ENCODE measurements around the gene RCOR1. TPM values are rescaled to one million over a fixed set of nuclear protein-coding genes. Genes with fewer than 3 reads are reported as not detected.
A peak's percentile ranks its signal among the peaks of the same experiment; 100 is the strongest.

The RCOR1 gene
- total and polyA plus RNA-seq, 11 donors: 2.7 to 20.9 (median 12.1) TPM

- DNase-seq (no peak), ATAC-seq (peak in 1 of 4 donors; percentile 18)
- TF ChIP-seq CTCF (IDR thresholded peaks at IDR 0.05) (no peak), POLR2A (IDR thresholded peaks at IDR 0.05) (no peak)
- Histone ChIP-seq H3K9me3 (peaks cover 0 to 26% (median 15%) of the 10 kb centered on the region in 12 donors), H3K27ac (no peak overlapping the region), H3K27me3 (no peaks in the 10 kb centered on the region), H3K4me3 (no peak overlapping the region), H3K4me1 (no peaks in the 10 kb centered on the region), H3K36me3 (peaks cover 0 to 4% (median 0%) of the 10 kb centered on the region in 9 donors)
- 89 to 100% (median 91%) methylated on average over 1 to 3 of the region's 3 CpGs for WGBS, 4 donors
- intact Hi-C loops (cut with DNase I): loop anchor here in 1 of 10 donors (5.0 kb wide), 1 partner anchor 1418 kb away; no protein-coding TSS in a partner anchor
Observed at GRCh38 chr14:102739190-102739469, 146.7 kb downstream of the RCOR1 start.

- no peak overlapping the region for H3K27ac ChIP-seq
- ATAC-seq (peak in 1 of 4 donors; percentile 35), DNase-seq (no peak)
- H3K27me3 ChIP-seq: no peaks in the 10 kb centered on the region
- no peak for TF ChIP-seq CTCF (IDR thresholded peaks at IDR 0.05)
- TF ChIP-seq POLR2A (IDR thresholded peaks at IDR 0.05): no peak
- H3K36me3 ChIP-seq: no peaks in the 10 kb centered on the region
- intact Hi-C loops (cut with DNase I): no loop called here
- peaks cover 0 to 11% (median 5%) of the 10 kb centered on the region in 12 donors for H3K9me3 ChIP-seq
- no peak overlapping the region for H3K4me3 ChIP-seq
- WGBS, 4 donors: 93 to 94% (median 93%) methylated on average over 16 to 28 of the region's 28 CpGs
- H3K4me1 ChIP-seq: no peaks in the 10 kb centered on the region
Observed at GRCh38 chr14:102746634-102747438, 154.4 kb downstream of the RCOR1 start.

- H3K27ac ChIP-seq: no peak overlapping the region
- 91 to 93% (median 92%) methylated on average over 8 of the region's 8 CpGs for WGBS, 4 donors
- no peak overlapping the region for H3K4me3 ChIP-seq
- DNase-seq (no peak), ATAC-seq (peak in 1 of 4 donors; percentile 13)
- no peaks in the 10 kb centered on the region for H3K4me1 ChIP-seq
- no peaks in the 10 kb centered on the region for H3K36me3 ChIP-seq
- TF ChIP-seq POLR2A (IDR thresholded peaks at IDR 0.05) (no peak), CTCF (IDR thresholded peaks at IDR 0.05) (no peak)
- intact Hi-C loops (cut with DNase I): no loop called here
- H3K27me3 ChIP-seq: no peaks in the 10 kb centered on the region
- no peaks in the 10 kb centered on the region for H3K9me3 ChIP-seq
Observed at GRCh38 chr14:102748806-102749205, 156.4 kb downstream of the RCOR1 start.

GRCh38 chr14:102749393-102750305, 157.2 kb downstream of the RCOR1 start:
- H3K27ac ChIP-seq: no peak overlapping the region
- no peak for ATAC-seq
- intact Hi-C loops (cut with DNase I): no loop called here
- H3K36me3 ChIP-seq: no peaks in the 10 kb centered on the region
- H3K27me3 ChIP-seq: no peaks in the 10 kb centered on the region
- WGBS, 4 donors: 81 to 89% (median 86%) methylated on average over 20 to 33 of the region's 33 CpGs
- no peaks in the 10 kb centered on the region for H3K4me1 ChIP-seq
- TF ChIP-seq POLR2A (IDR thresholded peaks at IDR 0.05): no peak
- no peak for TF ChIP-seq CTCF (IDR thresholded peaks at IDR 0.05)
- no peaks in the 10 kb centered on the region for H3K9me3 ChIP-seq
- no peak overlapping the region for H3K4me3 ChIP-seq
- DNase-seq: no peak

All from heart left ventricle (tissue), 16 donors.